Aortic smooth muscle cell (primary cell): ENCODE results near the gene POTEG. TPM values are rescaled to one million over a fixed set of nuclear protein-coding genes. Genes with fewer than 3 reads are reported as not detected.

Source experiments
- total RNA-seq: library from RNA; depleted of rRNA; stranded (reverse); fragments of >200 nt; gene quantifications from 2 replicates; pipeline ENCODE4 v1.2.3, GENCODE V29; 2014

The POTEG gene
- not detected in 2 replicates for total RNA-seq

GRCh38 chr14:19434241-19434640 is at the start of gene POTEG:
TSS of gene POTEG (minus strand) at chr14:19434341. CDS start at chr14:19434289, 52 bp downstream.

